ENCODE measurements around the gene NYAP1. TPM values are rescaled to one million over a fixed set of nuclear protein-coding genes. Genes with fewer than 3 reads are reported as not detected.

Gene NYAP1
- total RNA-seq, 2 donors from 2014 or later = 0.92 to 0.95 TPM

- Histone ChIP-seq H3K27ac (no peak overlapping the region), H3K36me3 (no peaks in the 10 kb centered on the region), H3K9me3 (no peaks in the 10 kb centered on the region), H3K4me3 (no peak overlapping the region), H3K4me1 (ENCODE audit: control insufficient read depth in 1 of 2, low read depth in 2 of 2) (peaks cover 0 to 5% of the 10 kb centered on the region in 2 donors), H3K27me3 (replicated peaks; ENCODE audit: insufficient read depth) (no peaks in the 10 kb centered on the region)
- TF ChIP-seq CTCF (IDR thresholded peaks at IDR 0.05) = no peak
- no peak for ATAC-seq (ENCODE audit: insufficient number of reproducible peaks, low FRiP score, low read depth)
- DNase-seq (ENCODE audit: low spot score) = no peak
Measured at GRCh38 chr7:100490483-100491191, 6.9 kb downstream of the NYAP1 start.

GRCh38 chr7:100491192-100491578, 7.5 kb downstream of the NYAP1 start:
- Histone ChIP-seq H3K9me3 (no peaks in the 10 kb centered on the region), H3K27ac (no peak overlapping the region), H3K27me3 (replicated peaks; ENCODE audit: insufficient read depth) (no peaks in the 10 kb centered on the region), H3K36me3 (no peaks in the 10 kb centered on the region), H3K4me1 (ENCODE audit: control insufficient read depth in 1 of 2, low read depth in 2 of 2) (peaks cover 0 to 5% of the 10 kb centered on the region in 2 donors), H3K4me3 (no peak overlapping the region)
- DNase-seq (ENCODE audit: low spot score) (no peak), ATAC-seq (ENCODE audit: insufficient number of reproducible peaks, low FRiP score, low read depth) (no peak)
- no peak for TF ChIP-seq CTCF (IDR thresholded peaks at IDR 0.05)

GRCh38 chr7:100492738-100493475, 9.2 kb downstream of the NYAP1 start:
- no peaks in the 10 kb centered on the region for H3K9me3 ChIP-seq
- peak overlapping the region; percentile 61 for H3K4me3 ChIP-seq
- peaks cover 0 to 5% of the 10 kb centered on the region in 2 donors for H3K4me1 ChIP-seq (ENCODE audit: control insufficient read depth in 1 of 2, low read depth in 2 of 2)
- no peaks in the 10 kb centered on the region for H3K36me3 ChIP-seq
- no peak for TF ChIP-seq CTCF (IDR thresholded peaks at IDR 0.05)
- no peaks in the 10 kb centered on the region for H3K27me3 ChIP-seq (replicated peaks; ENCODE audit: insufficient read depth)
- H3K27ac ChIP-seq = no peak overlapping the region
- DNase-seq (ENCODE audit: low spot score) = no peak
- ATAC-seq (ENCODE audit: insufficient number of reproducible peaks, low FRiP score, low read depth) = no peak

- Histone ChIP-seq H3K27ac (no peak overlapping the region), H3K9me3 (no peaks in the 10 kb centered on the region)
- no peak for ATAC-seq (ENCODE audit: insufficient number of reproducible peaks, low FRiP score, low read depth)
Measured at GRCh38 chr7:100493476-100494264, 9.9 kb downstream of the NYAP1 start.

More at GRCh38 chr7:100493476-100494264, 9.9 kb downstream of the NYAP1 start:
- TF ChIP-seq CTCF (IDR thresholded peaks at IDR 0.05) = no peak
- no peaks in the 10 kb centered on the region for H3K36me3 ChIP-seq
- peaks cover 0 to 5% of the 10 kb centered on the region in 2 donors for H3K4me1 ChIP-seq (ENCODE audit: control insufficient read depth in 1 of 2, low read depth in 2 of 2)
- H3K4me3 ChIP-seq = peak overlapping the region; percentile 61
- DNase-seq (ENCODE audit: low spot score) = no peak
- no peaks in the 10 kb centered on the region for H3K27me3 ChIP-seq (replicated peaks; ENCODE audit: insufficient read depth)
